ENCODE results near the gene RGL3.

DNA sequence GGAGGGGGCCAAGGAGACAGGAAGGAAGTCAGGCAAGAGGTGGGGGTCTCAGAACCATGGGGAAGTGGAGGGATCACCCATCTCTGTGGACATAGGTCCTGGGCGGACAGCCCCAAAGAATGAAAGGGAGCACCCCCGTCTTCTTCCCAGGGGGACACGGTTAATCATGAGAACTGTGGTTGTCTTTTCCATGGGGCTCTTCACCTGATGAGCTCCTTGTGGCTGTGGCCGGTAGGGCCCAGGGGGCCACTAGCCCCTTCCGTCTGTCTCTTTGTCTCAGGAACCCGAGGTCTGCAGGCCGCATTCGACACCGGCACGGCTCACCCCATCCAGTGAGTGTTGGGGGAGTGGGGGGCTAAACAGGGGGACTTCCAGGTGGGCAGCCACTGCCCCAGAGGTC is 55.2 kb downstream of the RGL3 start:
- no peak for TF ChIP-seq POLR2A (conservative IDR thresholded peaks at IDR 0.05)
- TF ChIP-seq EHMT2 (IDR thresholded peaks at IDR 0.05) = no peak
- no peak for TF ChIP-seq PTRF (tag; IDR thresholded peaks at IDR 0.05)
- TF ChIP-seq ZBTB8A (IDR thresholded peaks at IDR 0.05; ENCODE audit: partially characterized antibody) = no peak
- TF ChIP-seq, protein P1, sequence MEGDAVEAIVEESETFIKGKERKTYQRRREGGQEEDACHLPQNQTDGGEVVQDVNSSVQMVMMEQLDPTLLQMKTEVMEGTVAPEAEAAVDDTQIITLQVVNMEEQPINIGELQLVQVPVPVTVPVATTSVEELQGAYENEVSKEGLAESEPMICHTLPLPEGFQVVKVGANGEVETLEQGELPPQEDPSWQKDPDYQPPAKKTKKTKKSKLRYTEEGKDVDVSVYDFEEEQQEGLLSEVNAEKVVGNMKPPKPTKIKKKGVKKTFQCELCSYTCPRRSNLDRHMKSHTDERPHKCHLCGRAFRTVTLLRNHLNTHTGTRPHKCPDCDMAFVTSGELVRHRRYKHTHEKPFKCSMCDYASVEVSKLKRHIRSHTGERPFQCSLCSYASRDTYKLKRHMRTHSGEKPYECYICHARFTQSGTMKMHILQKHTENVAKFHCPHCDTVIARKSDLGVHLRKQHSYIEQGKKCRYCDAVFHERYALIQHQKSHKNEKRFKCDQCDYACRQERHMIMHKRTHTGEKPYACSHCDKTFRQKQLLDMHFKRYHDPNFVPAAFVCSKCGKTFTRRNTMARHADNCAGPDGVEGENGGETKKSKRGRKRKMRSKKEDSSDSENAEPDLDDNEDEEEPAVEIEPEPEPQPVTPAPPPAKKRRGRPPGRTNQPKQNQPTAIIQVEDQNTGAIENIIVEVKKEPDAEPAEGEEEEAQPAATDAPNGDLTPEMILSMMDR (IDR thresholded peaks at IDR 0.05 in 2 of 3, conservative IDR thresholded peaks at IDR 0.05 in 1 of 3; ENCODE audit: insufficient read depth in 2 of 3, low read depth in 1 of 3, low read length in 3 of 3) = no peak
- TF ChIP-seq ZBTB7A (IDR thresholded peaks at IDR 0.05; ENCODE audit: borderline replicate concordance, control insufficient read depth, low read depth, low read length) = no peak
- no peak for TF ChIP-seq RBM39 (optimal IDR thresholded peaks at IDR 0.05; ENCODE audit: low read depth, low read length)
- no peak for TF ChIP-seq JUND (IDR thresholded peaks at IDR 0.05; ENCODE audit: borderline replicate concordance, low read depth, low read length)
- TF ChIP-seq JUND (tag; IDR thresholded peaks at IDR 0.05; ENCODE audit: borderline replicate concordance, low read depth, low read length) = no peak
- TF ChIP-seq SRF (CRISPR knock-in tag; IDR thresholded peaks at IDR 0.05) = no peak
- no peak for TF ChIP-seq YY1 (IDR thresholded peaks at IDR 0.05; ENCODE audit: borderline replicate concordance in 1 of 3, control insufficient read depth in 1 of 3, extremely low read depth in 1 of 3, insufficient read depth in 3 of 3, insufficient read length in 1 of 3, insufficient replicate concordance in 2 of 3, low read depth in 1 of 3, low read length in 2 of 3)
- TF ChIP-seq, protein P2, sequence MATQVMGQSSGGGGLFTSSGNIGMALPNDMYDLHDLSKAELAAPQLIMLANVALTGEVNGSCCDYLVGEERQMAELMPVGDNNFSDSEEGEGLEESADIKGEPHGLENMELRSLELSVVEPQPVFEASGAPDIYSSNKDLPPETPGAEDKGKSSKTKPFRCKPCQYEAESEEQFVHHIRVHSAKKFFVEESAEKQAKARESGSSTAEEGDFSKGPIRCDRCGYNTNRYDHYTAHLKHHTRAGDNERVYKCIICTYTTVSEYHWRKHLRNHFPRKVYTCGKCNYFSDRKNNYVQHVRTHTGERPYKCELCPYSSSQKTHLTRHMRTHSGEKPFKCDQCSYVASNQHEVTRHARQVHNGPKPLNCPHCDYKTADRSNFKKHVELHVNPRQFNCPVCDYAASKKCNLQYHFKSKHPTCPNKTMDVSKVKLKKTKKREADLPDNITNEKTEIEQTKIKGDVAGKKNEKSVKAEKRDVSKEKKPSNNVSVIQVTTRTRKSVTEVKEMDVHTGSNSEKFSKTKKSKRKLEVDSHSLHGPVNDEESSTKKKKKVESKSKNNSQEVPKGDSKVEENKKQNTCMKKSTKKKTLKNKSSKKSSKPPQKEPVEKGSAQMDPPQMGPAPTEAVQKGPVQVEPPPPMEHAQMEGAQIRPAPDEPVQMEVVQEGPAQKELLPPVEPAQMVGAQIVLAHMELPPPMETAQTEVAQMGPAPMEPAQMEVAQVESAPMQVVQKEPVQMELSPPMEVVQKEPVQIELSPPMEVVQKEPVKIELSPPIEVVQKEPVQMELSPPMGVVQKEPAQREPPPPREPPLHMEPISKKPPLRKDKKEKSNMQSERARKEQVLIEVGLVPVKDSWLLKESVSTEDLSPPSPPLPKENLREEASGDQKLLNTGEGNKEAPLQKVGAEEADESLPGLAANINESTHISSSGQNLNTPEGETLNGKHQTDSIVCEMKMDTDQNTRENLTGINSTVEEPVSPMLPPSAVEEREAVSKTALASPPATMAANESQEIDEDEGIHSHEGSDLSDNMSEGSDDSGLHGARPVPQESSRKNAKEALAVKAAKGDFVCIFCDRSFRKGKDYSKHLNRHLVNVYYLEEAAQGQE (IDR thresholded peaks at IDR 0.05; ENCODE audit: borderline replicate concordance) = no peak
- TF ChIP-seq, protein P2 (CRISPR knock-in tag; IDR thresholded peaks at IDR 0.05; ENCODE audit: low read depth) = no peak
- no peak for TF ChIP-seq NFYB (IDR thresholded peaks at IDR 0.05; ENCODE audit: extremely low read depth, insufficient read length)
